KMS-11 (cell line): Measurements from ENCODE around the gene CERS5.

Experiments
- H2AFZ ChIP-seq: fragments of 200-600 bp; sonication (generic); 2 replicates; pipeline ENCODE4 v1.6.1; 2016; ENCODE audit warnings: antibody characterized with exemption, mixed run types, low read depth
- H3K27ac ChIP-seq: fragments of 200-600 bp; sonication (generic); 2 replicates; pipeline ENCODE4 v1.6.1; 2016; ENCODE audit warnings: mild to moderate bottlenecking, mixed run types
- H3K27me3 ChIP-seq: fragments of 200-600 bp; sonication (generic); 2 replicates; pipeline ENCODE4 v1.6.1; 2017; ENCODE audit warnings: mild to moderate bottlenecking, low read depth, mixed run types, moderate library complexity; ENCODE audit not compliant: insufficient read depth
- H3K36me3 ChIP-seq: fragments of 200-600 bp; sonication (generic); 2 replicates; pipeline ENCODE4 v1.6.1; 2017; ENCODE audit warnings: mild to moderate bottlenecking, mixed run types; ENCODE audit not compliant: insufficient read depth
- H3K4me1 ChIP-seq: fragments of 200-600 bp; sonication (generic); 2 replicates; pipeline ENCODE4 v1.6.1; 2016; ENCODE audit warnings: mild to moderate bottlenecking, low read depth, mixed run types; ENCODE audit not compliant: poor library complexity, severe bottlenecking
- H3K4me2 ChIP-seq: fragments of 200-600 bp; sonication (generic); 2 replicates; pipeline ENCODE4 v1.7.0; 2016; ENCODE audit warnings: mild to moderate bottlenecking, mixed run types
- H3K4me3 ChIP-seq: fragments of 200-600 bp; sonication (generic); IDR thresholded peaks from 2 replicates; pipeline ENCODE4 v1.6.1; 2017; ENCODE audit warnings: low read depth, low read length, mixed read lengths; ENCODE audit not compliant: insufficient read depth
- H3K79me2 ChIP-seq: fragments of 200-600 bp; sonication (generic); 2 replicates; pipeline ENCODE4 v1.6.1; 2016; ENCODE audit warnings: low read depth, mixed run types; ENCODE audit not compliant: insufficient read depth
- H3K9ac ChIP-seq: fragments of 200-600 bp; sonication (generic); 2 replicates; pipeline ENCODE4 v1.6.1; 2016; ENCODE audit warnings: mild to moderate bottlenecking, mixed run types
- H4K20me1 ChIP-seq: fragments of 200-600 bp; sonication (generic); 2 replicates; pipeline ENCODE4 v1.6.1; 2016; ENCODE audit warnings: mild to moderate bottlenecking, mixed run types; ENCODE audit not compliant: insufficient read depth
- TF ChIP-seq, protein P1 (sequence below): fragments of 200-600 bp; sonication (generic); conservative IDR thresholded peaks from 2 replicates; pipeline ENCODE4 v1.6.1; 2017; ENCODE audit warnings: low read depth, mild to moderate bottlenecking, antibody characterized with exemption, low read length, moderate library complexity, mixed read lengths

Gene CERS5

DNA sequence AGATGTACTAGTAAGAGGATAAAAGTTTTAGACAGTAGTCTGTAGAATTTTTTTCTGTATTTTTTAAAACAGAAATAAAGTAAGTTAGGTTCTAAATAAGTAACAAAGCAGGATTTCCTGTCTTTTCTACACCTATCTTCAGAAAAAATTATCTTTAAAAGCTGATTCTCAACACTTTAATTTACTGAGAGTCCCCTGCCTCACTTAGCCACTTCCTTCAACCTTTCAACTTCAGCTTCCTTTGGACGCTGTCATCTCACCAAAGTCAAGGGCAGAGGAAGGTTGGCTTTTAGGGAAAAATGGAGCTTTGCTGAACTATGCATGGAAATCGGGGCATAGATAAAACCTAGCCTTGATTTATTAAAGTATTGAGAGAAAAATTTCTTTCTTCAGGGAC, 44.9 kb upstream of the CERS5 start:
- Histone ChIP-seq H4K20me1 (no peaks in the 10 kb centered on the region), H2AFZ (no peak overlapping the region), H3K27me3 (no peaks in the 10 kb centered on the region), H3K79me2 (no peaks in the 10 kb centered on the region), H3K9ac (no peak overlapping the region), H3K4me3 (no peak overlapping the region), H3K27ac (no peak overlapping the region), H3K4me2 (no peak overlapping the region), H3K4me1 (peaks cover 8% of the 10 kb centered on the region), H3K36me3 (no peaks in the 10 kb centered on the region)
- TF ChIP-seq, protein P1, sequence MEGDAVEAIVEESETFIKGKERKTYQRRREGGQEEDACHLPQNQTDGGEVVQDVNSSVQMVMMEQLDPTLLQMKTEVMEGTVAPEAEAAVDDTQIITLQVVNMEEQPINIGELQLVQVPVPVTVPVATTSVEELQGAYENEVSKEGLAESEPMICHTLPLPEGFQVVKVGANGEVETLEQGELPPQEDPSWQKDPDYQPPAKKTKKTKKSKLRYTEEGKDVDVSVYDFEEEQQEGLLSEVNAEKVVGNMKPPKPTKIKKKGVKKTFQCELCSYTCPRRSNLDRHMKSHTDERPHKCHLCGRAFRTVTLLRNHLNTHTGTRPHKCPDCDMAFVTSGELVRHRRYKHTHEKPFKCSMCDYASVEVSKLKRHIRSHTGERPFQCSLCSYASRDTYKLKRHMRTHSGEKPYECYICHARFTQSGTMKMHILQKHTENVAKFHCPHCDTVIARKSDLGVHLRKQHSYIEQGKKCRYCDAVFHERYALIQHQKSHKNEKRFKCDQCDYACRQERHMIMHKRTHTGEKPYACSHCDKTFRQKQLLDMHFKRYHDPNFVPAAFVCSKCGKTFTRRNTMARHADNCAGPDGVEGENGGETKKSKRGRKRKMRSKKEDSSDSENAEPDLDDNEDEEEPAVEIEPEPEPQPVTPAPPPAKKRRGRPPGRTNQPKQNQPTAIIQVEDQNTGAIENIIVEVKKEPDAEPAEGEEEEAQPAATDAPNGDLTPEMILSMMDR: no peak

DNA sequence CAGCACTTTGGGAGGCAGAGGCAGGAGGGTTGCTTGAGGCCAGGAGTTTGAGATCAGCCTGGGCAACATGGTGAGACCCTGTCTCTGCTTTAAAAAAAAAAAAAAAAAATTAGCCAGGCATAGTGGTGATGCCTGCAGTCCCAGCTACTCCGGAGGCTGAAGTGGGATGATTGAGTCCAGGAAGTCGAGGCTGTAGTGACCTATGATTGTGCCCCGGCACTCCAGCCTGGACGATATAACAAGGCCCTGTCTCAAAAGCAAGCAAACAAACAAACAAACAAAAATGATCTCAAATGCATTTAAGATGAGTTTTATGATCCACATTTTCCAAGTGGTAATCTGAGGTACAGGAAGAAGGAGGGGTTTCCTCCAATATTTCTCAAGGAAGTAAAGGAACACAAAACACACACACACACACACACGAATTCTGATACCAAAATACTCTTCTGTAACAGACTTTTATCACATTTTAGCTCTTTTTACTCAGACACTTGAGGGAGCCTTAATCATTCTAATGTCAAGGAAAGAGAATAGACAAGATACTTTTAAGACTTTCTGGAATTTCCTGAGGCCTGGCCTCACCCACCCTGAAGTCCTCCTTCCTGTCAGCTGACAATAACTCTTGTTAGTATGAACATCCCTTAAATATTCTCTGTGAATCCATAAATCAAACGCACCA, 44.4 kb upstream of the CERS5 start:
- Histone ChIP-seq H3K4me1 (peaks cover 8% of the 10 kb centered on the region), H3K9ac (no peak overlapping the region), H3K4me2 (no peak overlapping the region), H3K4me3 (no peak overlapping the region), H3K27ac (no peak overlapping the region), H3K79me2 (no peaks in the 10 kb centered on the region), H3K36me3 (no peaks in the 10 kb centered on the region), H2AFZ (no peak overlapping the region), H4K20me1 (no peaks in the 10 kb centered on the region), H3K27me3 (no peaks in the 10 kb centered on the region)
- TF ChIP-seq, protein P1: no peak

DNA sequence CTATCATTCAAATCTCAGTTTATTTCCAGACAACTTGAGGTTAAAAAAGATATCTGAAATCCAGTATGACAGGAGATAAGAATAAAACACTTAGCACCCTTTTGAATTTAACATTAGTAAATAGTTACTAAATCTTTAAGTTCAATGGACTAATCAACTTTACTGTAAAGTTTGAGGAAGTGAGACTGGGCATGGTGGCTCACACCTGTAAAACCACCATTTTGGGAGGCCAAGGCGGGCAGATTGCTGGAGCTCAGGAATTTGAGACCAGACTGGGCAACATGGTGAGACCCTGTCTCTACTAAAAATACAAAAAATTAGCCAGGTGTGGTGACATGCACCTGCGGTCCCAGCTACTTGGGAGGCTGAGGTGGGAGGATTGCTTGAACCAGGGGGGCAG, 40.3 kb upstream of the CERS5 start:
- Histone ChIP-seq H3K79me2 (no peaks in the 10 kb centered on the region), H3K27me3 (no peaks in the 10 kb centered on the region), H4K20me1 (no peaks in the 10 kb centered on the region), H3K4me1 (peaks cover 8% of the 10 kb centered on the region), H3K27ac (no peak overlapping the region), H3K36me3 (no peaks in the 10 kb centered on the region), H3K4me3 (no peak overlapping the region), H2AFZ (no peak overlapping the region), H3K9ac (no peak overlapping the region), H3K4me2 (no peak overlapping the region)
- TF ChIP-seq, protein P1: no peak

DNA sequence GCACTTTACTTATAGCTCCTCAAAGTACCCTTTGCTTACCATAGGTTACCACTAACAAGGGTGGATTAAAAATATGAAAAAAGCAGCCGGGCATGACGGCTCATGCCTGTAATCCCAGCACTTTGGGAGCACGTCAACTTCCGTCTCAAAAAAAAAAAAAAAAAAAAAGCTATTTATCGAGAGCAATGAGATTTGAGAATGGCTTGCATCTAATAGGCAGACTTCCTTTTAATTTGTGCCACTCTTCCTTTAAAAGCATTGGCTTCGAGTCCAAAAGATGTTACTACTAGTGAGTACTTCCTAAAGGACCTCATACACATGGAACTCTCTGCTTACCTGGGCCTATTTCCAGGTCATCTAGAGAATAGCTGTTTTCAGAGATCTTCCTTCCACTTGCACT, 38.5 kb upstream of the CERS5 start:
- H3K9ac ChIP-seq: no peak overlapping the region
- TF ChIP-seq, protein P1: no peak

More for the DNA sequence above, 38.5 kb upstream of the CERS5 start:
- H3K79me2 ChIP-seq: no peaks in the 10 kb centered on the region
- H2AFZ ChIP-seq: no peak overlapping the region
- H3K27ac ChIP-seq: no peak overlapping the region
- no peaks in the 10 kb centered on the region for H3K27me3 ChIP-seq
- H3K36me3 ChIP-seq: no peaks in the 10 kb centered on the region
- H3K4me1 ChIP-seq: peaks cover 8% of the 10 kb centered on the region
- H3K4me2 ChIP-seq: no peak overlapping the region
- no peak overlapping the region for H3K4me3 ChIP-seq
- no peaks in the 10 kb centered on the region for H4K20me1 ChIP-seq
